K562 (cell line): ENCODE results near the gene SUMO3. TPM values are rescaled to one million over a fixed set of nuclear protein-coding genes. Genes with fewer than 3 reads are reported as not detected.

Experiments used
- AFF1 ChIP-seq, 2 experiments: fragments of 450-650 bp; IDR thresholded peaks; 2 replicates each; pipeline ENCODE4 v1.6.1; 2018; ENCODE audit warnings: mild to moderate bottlenecking in 2 of 2, low read depth in 1 of 2; ENCODE audit not compliant: partially characterized antibody in 2 of 2
- CREM ChIP-seq: IDR thresholded peaks from 2 replicates; pipeline ENCODE4 v1.6.1; 2014; ENCODE audit warnings: antibody characterized with exemption, low read depth
- DMBX1 ChIP-seq: fragments of 250-450 bp; sonication (Bioruptor Pico); IDR thresholded peaks from 2 replicates; pipeline ENCODE4 v1.8.0; 2022; ENCODE audit warnings: inconsistent platforms, mild to moderate bottlenecking, moderate library complexity, borderline replicate concordance
- EHMT2 ChIP-seq: fragments of 450-650 bp; IDR thresholded peaks from 2 replicates; pipeline ENCODE4 v1.6.1; 2018; ENCODE audit warnings: antibody characterized with exemption
- HBP1 ChIP-seq: fragments of 450-650 bp; formaldehyde crosslinking; IDR thresholded peaks from 2 replicates; pipeline ENCODE4 v1.4.0; 2022; ENCODE audit warnings: missing genetic modification characterization
- HDAC2 ChIP-seq: fragments of 450-650 bp; IDR thresholded peaks from 2 replicates; pipeline ENCODE4 v1.6.1; 2016; ENCODE audit warnings: mild to moderate bottlenecking
- HEY1 ChIP-seq: fragments of 250-450 bp; sonication (Bioruptor Pico); IDR thresholded peaks from 2 replicates; pipeline ENCODE4 v1.5.0; 2020; ENCODE audit warnings: mild to moderate bottlenecking, moderate library complexity, borderline replicate concordance
- MEF2A ChIP-seq: IDR thresholded peaks from 2 replicates; pipeline ENCODE4 v1.6.1; 2011; ENCODE audit warnings: low read depth, mild to moderate bottlenecking, low read length, moderate library complexity; ENCODE audit not compliant: control insufficient read depth
- POLR2AphosphoS5 ChIP-seq: IDR thresholded peaks from 2 replicates; pipeline ENCODE4 v1.6.1; 2011; ENCODE audit warnings: mild to moderate bottlenecking, low read depth, low read length, moderate library complexity; ENCODE audit not compliant: control insufficient read depth, insufficient read depth
- RBM34 ChIP-seq: fragments of 200-400 bp; formaldehyde crosslinking; IDR thresholded peaks from 2 replicates; pipeline ENCODE4 v1.6.1; 2018; ENCODE audit warnings: low read length, borderline replicate concordance; ENCODE audit not compliant: insufficient read depth
- SIN3A ChIP-seq, 2 experiments: fragments of 150-350 bp in 1 of 2; IDR thresholded peaks; 2 replicates each; pipeline ENCODE4 v1.6.1; 2011 to 2016; ENCODE audit warnings: borderline replicate concordance in 2 of 2, low read depth in 2 of 2, low read length in 2 of 2, mild to moderate bottlenecking in 2 of 2, moderate library complexity in 2 of 2; ENCODE audit not compliant: control insufficient read depth in 1 of 2
- SOX6 ChIP-seq: fragments of 450-650 bp; IDR thresholded peaks from 2 replicates; pipeline ENCODE4 v1.6.1; 2014; ENCODE audit warnings: mild to moderate bottlenecking
- TBL1XR1 ChIP-seq, 2 experiments: IDR thresholded peaks; 2 replicates each; pipeline ENCODE4 v1.6.1; 2012; ENCODE audit warnings: improper control_type of control experiment in 2 of 2, low read length in 2 of 2, mild to moderate bottlenecking in 1 of 2
- TCF7 ChIP-seq: sonication (generic); IDR thresholded peaks from 2 replicates; pipeline ENCODE4 v1.6.1; 2016; ENCODE audit warnings: antibody characterized with exemption, borderline replicate concordance
- USF2 ChIP-seq: sonication (generic); formaldehyde crosslinking; IDR thresholded peaks from 2 replicates; pipeline ENCODE4 v1.5.0; 2020; ENCODE audit warnings: missing genetic modification reagents
- ZBTB34 ChIP-seq: fragments of 250-450 bp; sonication (Bioruptor Pico); IDR thresholded peaks from 2 replicates; pipeline ENCODE4 v1.8.0; 2021; ENCODE audit warnings: mild to moderate bottlenecking, moderate library complexity
- ZC3H11A ChIP-seq: IDR thresholded peaks from 2 replicates; pipeline ENCODE4 v1.6.1; 2012; ENCODE audit warnings: low read depth, low read length, improper control_type of control experiment
- ZNF41 ChIP-seq: fragments of 250-450 bp; sonication (Bioruptor Pico); conservative IDR thresholded peaks from 2 replicates; pipeline ENCODE4 v1.4.0; 2020; ENCODE audit warnings: mild to moderate bottlenecking
- ZNF507 ChIP-seq: conservative IDR thresholded peaks from 2 replicates; pipeline ENCODE4 v1.6.1; 2017; ENCODE audit warnings: missing genetic modification characterization, missing compliant biosample characterization
- ZNF717 ChIP-seq: fragments of 250-450 bp; sonication (Bioruptor Pico); IDR thresholded peaks from 2 replicates; pipeline ENCODE4 v1.5.0; 2021
- polyA plus RNA-seq, 8 experiments: library from polyadenylated mRNA; depleted of rRNA in 4 of 8; stranded (reverse) in 5 of 8; unstranded in 3 of 8; fragments of >200 nt; fragmentation: Nextera tagmentation in 2 of 8; fragmentation: Illumina TruSeq in 1 of 8; extraction: Ambion mirVana in 2 of 8; extraction: Trizol in 1 of 8; gene quantifications; 2 replicates each; pipeline versions ENCODE4 v1.2.1 to v1.2.3, GENCODE V29; 2011 to 2014; ENCODE audit warnings: inconsistent platforms in 1 of 8, missing spikeins in 1 of 8
- total RNA-seq, 7 experiments: library from RNA; depleted of rRNA in 6 of 7; stranded (reverse); fragments of >200 nt in 6 of 7; fragmentation: Illumina TruSeq in 2 of 7; extraction: Trizol in 2 of 7; gene quantifications; 2 replicates each; pipeline versions ENCODE4 v1.2.1 to v1.2.3, GENCODE V29; 2011 to 2021; ENCODE audit warnings: low replicate concordance in 1 of 7

SUMO3 gene
- total and polyA plus RNA-seq, 9 of the 15 experiments (the other 6 are each of a cell fraction or from before 2014, with no cell fraction given), result 13.9 to 143 (median 113) TPM

GRCh38 chr21:44854664-44855446 is 37.0 kb upstream of the SUMO3 start (continued):
- TF ChIP-seq RBM34 (no peak), TBL1XR1 (IDR thresholded peaks at IDR 0.05; ENCODE audit: low read length in 2 of 2) (peak; percentile 95 to 99), HBP1 (CRISPR knock-in tag) (peak; percentile 61; the same call in 1 of the 2 replicates), MEF2A (peak; percentile 91), USF2 (CRISPR knock-in tag) (no peak), AFF1 (IDR thresholded peaks at IDR 0.05; ENCODE audit: low read depth in 1 of 2, partially characterized antibody in 2 of 2) (peak in 1 of 2 experiments; percentile 94), CREM (peak; percentile 88), SOX6 (peak; percentile 98), ZBTB34 (CRISPR knock-in tag) (no peak), POLR2AphosphoS5 (peak; percentile 99), HEY1 (CRISPR knock-in tag) (0 out of 2 replicates have a peak, but pooled peaks have one; percentile 37), TCF7 (0 out of 2 replicates have a peak, but pooled peaks have one; percentile 47), ZNF507 (tag) (no peak), ZNF41 (CRISPR knock-in tag) (no peak), DMBX1 (CRISPR knock-in tag) (peak; percentile 97), ZC3H11A (no peak), ZNF717 (CRISPR knock-in tag) (no peak), SIN3A (IDR thresholded peaks at IDR 0.05; ENCODE audit: borderline replicate concordance in 2 of 2, control insufficient read depth in 1 of 2, low read depth in 2 of 2, low read length in 2 of 2) (peak in 1 of 2 experiments; percentile 79; a peak in 2 of 4 replicates), HDAC2 (peak; percentile 79; the same call in 1 of the 2 replicates), EHMT2 (no peak)
